ENCODE measurements around the gene LMNA.

DNA sequence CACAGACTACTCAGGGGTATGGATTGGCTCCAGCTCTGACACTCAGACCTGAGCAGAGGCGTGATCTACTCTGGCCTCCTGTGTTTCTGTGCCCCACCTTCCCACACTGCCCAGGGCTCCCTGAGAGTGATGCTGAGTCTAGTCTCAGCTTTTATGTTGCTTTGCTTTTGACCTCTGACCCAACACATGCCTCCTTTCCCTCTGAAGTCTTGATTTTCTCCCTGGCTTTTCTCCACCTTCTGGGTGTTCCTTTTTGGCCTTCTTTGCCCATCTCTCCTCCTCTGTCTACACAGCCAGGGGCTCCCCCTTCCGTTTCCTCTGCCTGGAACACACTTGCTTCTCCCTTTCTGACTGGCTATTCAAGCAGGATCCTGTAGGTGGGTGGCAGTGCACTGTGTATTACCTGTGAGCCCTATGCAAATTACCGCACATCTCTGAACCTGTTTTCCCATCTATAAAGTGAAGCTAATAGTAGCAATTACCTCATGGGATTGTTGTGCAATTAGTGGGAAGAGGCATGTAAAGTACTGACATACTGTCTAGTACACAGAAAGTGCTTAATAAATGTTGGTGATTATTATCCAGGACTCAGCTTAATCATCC is 18.5 kb upstream of the LMNA start:
- TF ChIP-seq POLR2A (IDR thresholded peaks at IDR 0.05) (no peak), EP300 (IDR thresholded peaks at IDR 0.05) (no peak)

Measured in ovary (tissue), 1 donor.